Neural cell (in vitro differentiated cells): ENCODE data around the gene MDM4. TPM values are rescaled to one million over a fixed set of nuclear protein-coding genes. Genes with fewer than 3 reads are reported as not detected.

Experiments used
- H2AFZ ChIP-seq: fragments of 200-600, 300-800 bp; sonication (generic), shearing (Covaris generic); 2 replicates; pipeline ENCODE4 v1.6.0; 2014; ENCODE audit warnings: low read depth, mild to moderate bottlenecking, antibody characterized with exemption, low read length, moderate library complexity
- H3F3A ChIP-seq: fragments of 200-600 bp; shearing (Covaris generic); 2 replicates; pipeline ENCODE4 v1.6.1; 2016; ENCODE audit warnings: mild to moderate bottlenecking, moderate library complexity, mixed read lengths, antibody characterized with exemption, low read length; ENCODE audit not compliant: insufficient read depth, poor library complexity, severe bottlenecking
- H3K27ac ChIP-seq: fragments of 200-600, 300-800 bp; sonication (generic), shearing (Covaris generic); 2 replicates; pipeline ENCODE4 v1.5.1; 2014; ENCODE audit warnings: mild to moderate bottlenecking, low read length, moderate library complexity
- H3K27me3 ChIP-seq: fragments of 300-800, 200-600 bp; sonication (generic), shearing (Covaris generic); 2 replicates; pipeline ENCODE4 v1.6.0; 2014; ENCODE audit warnings: mild to moderate bottlenecking, low read depth, low read length, moderate library complexity; ENCODE audit not compliant: insufficient read depth
- H3K36me3 ChIP-seq: fragments of 300-800, 200-600 bp; sonication (generic), shearing (Covaris generic); 2 replicates; pipeline ENCODE4 v1.5.1; 2014; ENCODE audit warnings: mild to moderate bottlenecking, antibody characterized with exemption, low read length, moderate library complexity; ENCODE audit not compliant: insufficient read depth
- H3K4me2 ChIP-seq: fragments of 300-800, 200-600 bp; sonication (generic), shearing (Covaris generic); 2 replicates; pipeline ENCODE4 v1.6.0; 2014; ENCODE audit warnings: mild to moderate bottlenecking, low read length
- H3K4me3 ChIP-seq: fragments of 300-800, 200-600 bp; sonication (generic), shearing (Covaris generic); 2 replicates; pipeline ENCODE4 v1.5.1; 2014; ENCODE audit warnings: mild to moderate bottlenecking, low read length, moderate library complexity
- H3K79me2 ChIP-seq: fragments of 200-600 bp; shearing (Covaris generic); replicated peaks from 2 replicates; pipeline ENCODE4 v1.6.0; 2014; ENCODE audit warnings: mild to moderate bottlenecking, low read length, moderate library complexity; ENCODE audit not compliant: insufficient read depth
- H3K9ac ChIP-seq: fragments of 300-800, 200-600 bp; sonication (generic), shearing (Covaris generic); 2 replicates; pipeline ENCODE4 v1.6.1; 2016; ENCODE audit warnings: mild to moderate bottlenecking, low read length, mixed read lengths
- H3K9me2 ChIP-seq: fragments of 200-600 bp; shearing (Covaris generic); 2 replicates; pipeline ENCODE4 v1.6.1; 2016; ENCODE audit warnings: mild to moderate bottlenecking, low read length, mixed read lengths; ENCODE audit not compliant: insufficient read depth
- H3K9me3 ChIP-seq: fragments of 200-600, 300-800 bp; sonication (generic), shearing (Covaris generic); 2 replicates; pipeline ENCODE4 v1.6.1; 2016; ENCODE audit warnings: mild to moderate bottlenecking, mixed run types, low read length, moderate library complexity, mixed read lengths
- H4K20me1 ChIP-seq: fragments of 200-600 bp; shearing (Covaris generic); 2 replicates; pipeline ENCODE4 v1.6.1; 2016; ENCODE audit warnings: mild to moderate bottlenecking, mixed run types; ENCODE audit not compliant: insufficient read depth
- CTCF ChIP-seq: fragments of 450-650 bp; IDR thresholded peaks from 2 replicates; pipeline ENCODE4 v1.5.1; 2014; ENCODE audit warnings: antibody characterized with exemption, mild to moderate bottlenecking, moderate library complexity; ENCODE audit not compliant: poor library complexity, severe bottlenecking
- EP300 ChIP-seq: fragments of 450-650 bp; conservative IDR thresholded peaks from 2 replicates; pipeline ENCODE4 v1.6.1; 2014; ENCODE audit warnings: antibody characterized with exemption, mild to moderate bottlenecking, moderate library complexity; ENCODE audit not compliant: poor library complexity, severe bottlenecking
- EZH2 ChIP-seq: fragments of 200-600, 300-800 bp; shearing (Covaris generic), sonication (generic); IDR thresholded peaks from 2 replicates; pipeline ENCODE4 v1.6.1; 2014; ENCODE audit warnings: antibody characterized with exemption, low read length, borderline replicate concordance, mild to moderate bottlenecking; ENCODE audit not compliant: insufficient read depth, poor library complexity, severe bottlenecking
- MXI1 ChIP-seq: fragments of 450-650 bp; conservative IDR thresholded peaks from 2 replicates; pipeline ENCODE4 v1.6.1; 2014; ENCODE audit warnings: antibody characterized with exemption, mild to moderate bottlenecking; ENCODE audit not compliant: poor library complexity, severe bottlenecking
- POLR2AphosphoS5 ChIP-seq: IDR thresholded peaks from 2 replicates; pipeline ENCODE4 v1.6.1; 2012
- RAD21 ChIP-seq: fragments of 450-650 bp; conservative IDR thresholded peaks from 2 replicates; pipeline ENCODE4 v1.6.1; 2014; ENCODE audit warnings: antibody characterized with exemption, mild to moderate bottlenecking, moderate library complexity
- REST ChIP-seq: IDR thresholded peaks from 2 replicates; pipeline ENCODE4 v1.6.1; 2012; ENCODE audit warnings: borderline replicate concordance
- SMC3 ChIP-seq: fragments of 450-650 bp; conservative IDR thresholded peaks from 2 replicates; pipeline ENCODE4 v1.6.1; 2014; ENCODE audit warnings: antibody characterized with exemption, mild to moderate bottlenecking, moderate library complexity; ENCODE audit not compliant: poor library complexity
- TAF1 ChIP-seq: IDR thresholded peaks from 2 replicates; pipeline ENCODE4 v1.6.1; 2012; ENCODE audit warnings: low read depth
- polyA plus RNA-seq: library from polyadenylated mRNA; depleted of rRNA; stranded (reverse); fragments of >200 nt; gene quantifications from 2 replicates; pipeline ENCODE4 v1.2.3, GENCODE V29; 2014

The MDM4 gene
- polyA plus RNA-seq, 1 donor from 2014 or later, result 36.8 TPM

- no peaks in the 10 kb centered on the region for H3K36me3 ChIP-seq
- no peaks in the 10 kb centered on the region for H3K9me3 ChIP-seq
- H3K27ac ChIP-seq, result no peak overlapping the region
- no peak overlapping the region for H3K4me3 ChIP-seq
- no peak for TF ChIP-seq SMC3
- no peak for TF ChIP-seq RAD21
- TF ChIP-seq CTCF, result no peak
- no peak for TF ChIP-seq TAF1
- TF ChIP-seq EZH2, result no peak
- TF ChIP-seq MXI1, result no peak
- TF ChIP-seq EP300, result no peak
- no peak for TF ChIP-seq REST
- no peak for TF ChIP-seq POLR2AphosphoS5
- no peaks in the 10 kb centered on the region for H3K9me2 ChIP-seq
- no peaks in the 10 kb centered on the region for H4K20me1 ChIP-seq
- H3K9ac ChIP-seq, result no peak overlapping the region
- no peak overlapping the region for H2AFZ ChIP-seq
- H3K4me2 ChIP-seq, result no peak overlapping the region
- H3K79me2 ChIP-seq, result peaks cover 7% of the 10 kb centered on the region
- H3F3A ChIP-seq, result no peaks in the 10 kb centered on the region
- no peaks in the 10 kb centered on the region for H3K27me3 ChIP-seq
Measured at GRCh38 chr1:204528241-204528640, 12.0 kb downstream of the MDM4 start.

DNA sequence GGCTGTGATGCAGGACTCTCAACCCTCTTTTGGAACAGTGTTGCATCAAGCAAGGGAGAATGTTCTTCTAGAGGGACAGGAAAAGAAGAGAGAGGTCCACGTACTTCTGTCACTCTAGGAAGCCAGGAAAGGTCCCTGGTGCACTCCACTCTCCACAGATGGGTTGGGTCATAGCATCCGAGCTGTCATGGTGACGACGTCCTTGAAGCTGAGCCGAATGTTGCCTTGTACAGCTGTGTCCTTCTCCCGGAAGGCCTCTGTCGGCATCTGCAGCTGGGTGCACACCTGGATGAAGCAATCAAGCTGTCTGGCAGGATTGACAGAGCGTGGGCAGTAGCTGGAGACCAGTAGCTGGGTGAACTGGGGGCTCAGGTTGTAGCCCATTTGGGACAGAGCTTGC lies 12.5 kb downstream of the MDM4 start:
- no peaks in the 10 kb centered on the region for H3K36me3 ChIP-seq
- no peaks in the 10 kb centered on the region for H3K9me2 ChIP-seq

More for the DNA sequence above, 12.5 kb downstream of the MDM4 start:
- Histone ChIP-seq H4K20me1 (no peaks in the 10 kb centered on the region), H3K9me3 (no peaks in the 10 kb centered on the region), H3K27ac (no peak overlapping the region), H3K4me2 (no peak overlapping the region), H3K27me3 (no peaks in the 10 kb centered on the region), H3K9ac (no peak overlapping the region), H2AFZ (no peak overlapping the region), H3F3A (no peaks in the 10 kb centered on the region), H3K4me3 (no peak overlapping the region), H3K79me2 (peaks cover 3% of the 10 kb centered on the region)
- TF ChIP-seq REST, result no peak
- no peak for TF ChIP-seq TAF1
- no peak for TF ChIP-seq POLR2AphosphoS5
- no peak for TF ChIP-seq RAD21
- no peak for TF ChIP-seq EP300
- no peak for TF ChIP-seq EZH2
- TF ChIP-seq CTCF, result no peak
- no peak for TF ChIP-seq MXI1
- TF ChIP-seq SMC3, result no peak
